DND-41 (cell line): ENCODE data around the gene ZSWIM4.

Source experiments
- ATAC-seq: fragments of 200-7000 bp; cut with Tn5 transposase; 3 replicates; pipeline ENCODE4 v1.9.1; 2021; ENCODE audit warnings: low read depth; ENCODE audit not compliant: insufficient read depth
- DNase-seq: peaks from one replicate; pipeline ENCODE4 v3.0.0-alpha.2; 2020
- H2AFZ ChIP-seq: 2 replicates; pipeline ENCODE4 v1.6.0; 2012; ENCODE audit warnings: low read depth, low read length
- H3K27ac ChIP-seq: 2 replicates; pipeline ENCODE4 v1.5.1; 2012; ENCODE audit warnings: low read length, inconsistent platforms
- H3K27me3 ChIP-seq: fragments of 200-600 bp; sonication (generic); 2 replicates; pipeline ENCODE4 v1.6.0; 2012; ENCODE audit warnings: low read length, mild to moderate bottlenecking, inconsistent platforms; ENCODE audit not compliant: insufficient read depth, poor library complexity
- H3K36me3 ChIP-seq: 2 replicates; pipeline ENCODE4 v1.5.1; 2012; ENCODE audit warnings: low read length, inconsistent platforms; ENCODE audit not compliant: insufficient read depth
- H3K4me1 ChIP-seq: 2 replicates; pipeline ENCODE4 v1.5.1; 2012; ENCODE audit warnings: mild to moderate bottlenecking, low read length; ENCODE audit not compliant: insufficient read depth
- H3K4me2 ChIP-seq: 2 replicates; pipeline ENCODE4 v1.6.0; 2012; ENCODE audit warnings: mild to moderate bottlenecking, moderate library complexity, low read length, inconsistent platforms; ENCODE audit not compliant: insufficient read depth
- H3K4me3 ChIP-seq, 2 experiments: fragments of 200-600 bp in 1 of 2; shearing (Covaris generic) in 1 of 2; 2 replicates each; pipeline ENCODE4 v1.5.1; 2012 to 2016; ENCODE audit warnings: inconsistent platforms in 2 of 2, low read length in 2 of 2, mild to moderate bottlenecking in 2 of 2, low read depth in 1 of 2, moderate library complexity in 1 of 2
- H3K79me2 ChIP-seq: 2 replicates; pipeline ENCODE4 v1.6.0; 2012; ENCODE audit warnings: low read length, inconsistent platforms; ENCODE audit not compliant: insufficient read depth
- H3K9ac ChIP-seq: 2 replicates; pipeline ENCODE4 v1.6.0; 2012; ENCODE audit warnings: low read depth, mild to moderate bottlenecking, inconsistent platforms, low read length, moderate library complexity
- H3K9me3 ChIP-seq: 2 replicates; pipeline ENCODE4 v1.5.1; 2012; ENCODE audit warnings: low read length, moderate library complexity, mild to moderate bottlenecking, inconsistent platforms; ENCODE audit not compliant: insufficient read depth, severe bottlenecking
- H4K20me1 ChIP-seq: 2 replicates; pipeline ENCODE4 v1.6.0; 2012; ENCODE audit warnings: low read length; ENCODE audit not compliant: insufficient read depth
- CTCF ChIP-seq: IDR thresholded peaks from 2 replicates; pipeline ENCODE4 v1.5.1; 2012; ENCODE audit warnings: borderline replicate concordance, low read length, moderate library complexity, mild to moderate bottlenecking; ENCODE audit not compliant: poor library complexity, severe bottlenecking; ENCODE audit errors: extremely low read depth
- EZH2 ChIP-seq: IDR thresholded peaks from 3 replicates; pipeline ENCODE4 v1.6.1; 2012; ENCODE audit warnings: borderline replicate concordance, low read depth, mild to moderate bottlenecking, moderate library complexity, low read length, inconsistent platforms; ENCODE audit not compliant: severe bottlenecking

Gene ZSWIM4

GRCh38 chr19:13881251-13881691, 86.0 kb downstream of the ZSWIM4 start:
- peaks cover 10% of the 10 kb centered on the region; the same call in 1 of the 2 replicates for H3K36me3 ChIP-seq
- peak overlapping the region; percentile 99 for H3K27ac ChIP-seq
- peak; percentile 83 for DNase-seq
- peaks cover 52% of the 10 kb centered on the region for H3K4me1 ChIP-seq
- H2AFZ ChIP-seq = no peak overlapping the region
- H3K4me3 ChIP-seq = peak overlapping the region in 1 of 2 experiments; percentile 50; a peak in 2 of 4 replicates
- H3K27me3 ChIP-seq = no peaks in the 10 kb centered on the region
- peak; percentile 29 for ATAC-seq
- no peaks in the 10 kb centered on the region for H3K9me3 ChIP-seq
- no peak for TF ChIP-seq EZH2
- TF ChIP-seq CTCF = no peak
- peak overlapping the region; percentile 76 for H3K4me2 ChIP-seq
- no peaks in the 10 kb centered on the region for H3K79me2 ChIP-seq
- peak overlapping the region; percentile 55 for H3K9ac ChIP-seq
- no peaks in the 10 kb centered on the region for H4K20me1 ChIP-seq
